ENCODE measurements around the gene MPIG6B. TPM values are rescaled to one million over a fixed set of nuclear protein-coding genes. Genes with fewer than 3 reads are reported as not detected.
A peak's percentile ranks its signal among the peaks of the same experiment; 100 is the strongest.

Gene MPIG6B
- total and polyA plus RNA-seq, 8 donors = 0.05 to 0.06 TPM; not detected in 6

DNA sequence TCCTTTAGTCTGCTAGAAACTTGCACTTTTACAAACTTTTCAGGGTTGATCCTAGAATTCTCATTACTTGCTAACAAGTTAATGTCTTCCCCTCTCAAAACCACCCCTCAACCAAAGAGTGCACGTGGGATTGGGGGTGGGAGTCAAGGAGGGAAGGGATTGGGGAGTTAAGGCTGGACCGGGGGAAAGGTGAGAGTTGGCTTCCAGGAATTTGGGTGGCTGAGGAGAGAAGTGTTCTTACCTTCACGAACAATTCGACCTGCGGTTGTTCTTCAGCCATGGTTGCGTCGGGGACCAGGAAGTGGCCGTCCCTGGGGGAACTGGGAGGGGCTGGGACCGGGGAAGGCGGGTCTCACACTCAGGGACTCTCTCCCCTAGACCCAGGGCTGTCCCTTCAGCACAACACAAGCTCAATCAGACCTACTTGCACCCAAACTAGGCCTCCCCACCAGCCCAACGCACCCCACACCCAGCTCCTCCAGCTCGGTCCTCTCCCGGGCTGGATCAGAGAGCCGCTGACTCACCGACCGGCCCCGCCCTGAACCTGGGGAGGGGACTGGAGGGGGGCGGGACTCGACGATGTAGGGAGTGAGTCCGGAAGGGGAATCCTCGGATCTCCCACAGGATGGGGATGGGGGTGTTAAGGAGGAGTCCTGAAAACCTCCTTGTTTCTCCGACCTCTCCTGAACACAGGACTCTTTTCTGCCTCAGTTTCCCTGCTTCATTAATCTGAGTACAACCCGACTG lies 13.0 kb downstream of the MPIG6B start, which contains the start of gene CLIC1:
CLIC1 (minus strand) TSS at position 510 of the 747 bp plus-strand sequence; CDS start at position 280, 230 bp downstream.
- DNase-seq (peak; percentile 77 to 92 (median 87)), ATAC-seq (peak; percentile 62 to 68 (median 66)), FAIRE-seq (no peak)
- Histone ChIP-seq H3K27ac (peak within 1 kb of the TSS; percentile 76 to 92 (median 86)), H3K9me3 (no peaks in the 10 kb centered on the region), H3K36me3 (peaks cover 0 to 21% (median 17%) of the 10 kb centered on the region in 3 donors), H3K4me3 (peak within 1 kb of the TSS; percentile 34 to 69 (median 52)), H3K27me3 (no peaks in the 10 kb centered on the region), H3K4me1 (peaks cover 22 to 33% (median 30%) of the 10 kb centered on the region in 3 donors)
- intact Hi-C loops (cut with DNase I) = no loop called here
- 0 to 1% methylated on average over 23 to 24 of the region's 24 CpGs for WGBS, 2 donors
- TF ChIP-seq, protein P1, sequence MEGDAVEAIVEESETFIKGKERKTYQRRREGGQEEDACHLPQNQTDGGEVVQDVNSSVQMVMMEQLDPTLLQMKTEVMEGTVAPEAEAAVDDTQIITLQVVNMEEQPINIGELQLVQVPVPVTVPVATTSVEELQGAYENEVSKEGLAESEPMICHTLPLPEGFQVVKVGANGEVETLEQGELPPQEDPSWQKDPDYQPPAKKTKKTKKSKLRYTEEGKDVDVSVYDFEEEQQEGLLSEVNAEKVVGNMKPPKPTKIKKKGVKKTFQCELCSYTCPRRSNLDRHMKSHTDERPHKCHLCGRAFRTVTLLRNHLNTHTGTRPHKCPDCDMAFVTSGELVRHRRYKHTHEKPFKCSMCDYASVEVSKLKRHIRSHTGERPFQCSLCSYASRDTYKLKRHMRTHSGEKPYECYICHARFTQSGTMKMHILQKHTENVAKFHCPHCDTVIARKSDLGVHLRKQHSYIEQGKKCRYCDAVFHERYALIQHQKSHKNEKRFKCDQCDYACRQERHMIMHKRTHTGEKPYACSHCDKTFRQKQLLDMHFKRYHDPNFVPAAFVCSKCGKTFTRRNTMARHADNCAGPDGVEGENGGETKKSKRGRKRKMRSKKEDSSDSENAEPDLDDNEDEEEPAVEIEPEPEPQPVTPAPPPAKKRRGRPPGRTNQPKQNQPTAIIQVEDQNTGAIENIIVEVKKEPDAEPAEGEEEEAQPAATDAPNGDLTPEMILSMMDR (IDR thresholded peaks at IDR 0.05) = no peak

DNA sequence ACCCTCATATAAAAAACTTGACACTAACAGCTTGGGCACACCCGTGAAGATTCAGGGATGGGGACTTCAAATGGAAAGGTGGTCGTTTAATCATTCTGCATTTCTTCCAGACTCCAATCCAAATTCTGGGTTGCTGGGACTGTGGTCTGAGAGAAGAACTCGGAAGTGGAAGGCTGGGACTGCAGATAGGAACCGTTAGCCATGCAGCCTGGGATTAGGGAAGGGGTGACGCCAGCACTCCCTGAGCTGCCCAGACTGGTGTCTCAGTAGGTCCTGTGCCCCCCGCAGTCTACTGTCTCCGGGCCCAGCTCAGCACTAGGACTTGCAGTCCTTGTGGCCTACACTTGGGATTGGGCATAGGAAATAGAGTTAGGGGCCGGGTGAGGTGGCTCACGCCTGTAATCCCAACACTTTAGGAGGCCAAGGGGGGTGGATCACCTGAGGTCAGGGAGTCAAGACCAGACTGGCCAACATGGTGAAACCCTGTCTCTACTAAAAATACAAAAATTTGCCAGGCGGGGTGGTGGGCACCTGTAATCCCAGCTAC lies 13.7 kb downstream of the MPIG6B start:
- peak overlapping the region in 2 of 4 donors; percentile 62 to 69 for H3K4me3 ChIP-seq
- H3K9me3 ChIP-seq = no peaks in the 10 kb centered on the region
- intact Hi-C loops (cut with DNase I) = no loop called here
- no peak for FAIRE-seq
- H3K27ac ChIP-seq = peak overlapping the region; percentile 70 to 92 (median 82)
- peak in 1 of 6 donors; percentile 45 for DNase-seq
- H3K27me3 ChIP-seq = no peaks in the 10 kb centered on the region
- peaks cover 0 to 17% (median 15%) of the 10 kb centered on the region in 3 donors for H3K36me3 ChIP-seq
- WGBS, 2 donors = 37 to 44% methylated on average over 10 of the region's 10 CpGs
- ATAC-seq = no peak
- TF ChIP-seq, protein P1 (IDR thresholded peaks at IDR 0.05) = no peak
- peaks cover 22 to 33% (median 30%) of the 10 kb centered on the region in 3 donors for H3K4me1 ChIP-seq

GRCh38 chr6:31737315-31737990 lies 14.3 kb downstream of the MPIG6B start:
- TF ChIP-seq, protein P1 (IDR thresholded peaks at IDR 0.05) = no peak
- 49 to 50% methylated on average over 7 of the region's 7 CpGs for WGBS, 2 donors
- intact Hi-C loops (cut with DNase I) = no loop called here

DNA sequence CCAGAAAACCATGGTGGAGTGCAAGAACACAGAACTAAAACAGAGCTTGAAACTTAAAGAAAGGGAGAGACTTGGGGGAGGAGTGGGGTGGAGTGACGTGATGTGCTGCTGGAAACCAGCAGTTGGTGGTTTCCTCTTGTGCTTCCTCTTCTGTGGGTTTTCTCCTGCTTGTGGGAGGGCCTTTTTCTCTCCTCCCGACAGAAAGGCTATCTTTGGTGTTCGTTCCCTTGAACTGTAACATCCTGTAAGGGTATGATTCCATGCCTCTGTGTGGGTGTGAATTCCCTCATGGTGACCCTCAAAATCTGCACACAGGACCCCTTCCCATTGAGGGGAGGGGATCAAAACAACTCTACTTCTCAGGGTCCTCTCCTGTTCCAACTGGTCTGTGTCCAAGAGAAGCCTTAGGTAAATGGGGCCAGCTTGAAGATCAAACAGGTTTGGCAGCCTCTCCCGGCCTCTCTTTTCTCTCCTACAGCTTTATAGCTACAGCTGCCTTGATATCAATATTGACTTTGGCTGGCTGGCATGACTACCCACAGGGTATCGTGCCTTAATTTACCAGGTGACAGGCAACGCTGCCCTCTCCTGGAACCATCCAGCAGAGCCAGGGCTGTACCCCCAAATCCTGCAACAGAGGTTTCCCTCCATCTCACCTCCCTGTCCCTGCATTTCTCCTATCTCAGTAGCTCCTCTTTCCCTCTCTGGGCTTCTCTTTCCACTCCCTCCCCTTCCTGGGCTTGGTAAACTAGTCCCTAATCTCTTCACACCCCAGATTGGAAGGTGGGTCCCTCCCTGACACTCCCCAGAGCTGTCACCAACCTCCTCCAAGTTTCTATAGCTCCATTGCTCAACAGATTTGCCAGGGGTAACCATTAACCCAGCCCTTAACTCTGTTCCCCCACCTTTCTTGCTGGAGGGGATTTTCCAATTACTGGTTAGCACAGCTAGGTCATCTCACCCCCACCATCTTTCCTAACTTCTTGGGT lies 15.1 kb downstream of the MPIG6B start:
- no peak overlapping the region for H3K4me3 ChIP-seq
- intact Hi-C loops (cut with DNase I) = no loop called here
- WGBS, 2 donors = 2 to 6% methylated on average over 6 of the region's 6 CpGs
- no peaks in the 10 kb centered on the region for H3K9me3 ChIP-seq
- H3K4me1 ChIP-seq = peaks cover 22 to 33% (median 30%) of the 10 kb centered on the region in 3 donors
- no peak for FAIRE-seq
- H3K36me3 ChIP-seq = peaks cover 0 to 4% (median 2%) of the 10 kb centered on the region in 3 donors
- ATAC-seq = peak in 3 of 4 donors; percentile 29 to 38 (median 30)
- H3K27ac ChIP-seq = peak overlapping the region; percentile 58 to 92 (median 86)
- no peaks in the 10 kb centered on the region for H3K27me3 ChIP-seq
- TF ChIP-seq, protein P1 (IDR thresholded peaks at IDR 0.05) = no peak
- DNase-seq = peak in 4 of 6 donors; percentile 52 to 80 (median 55)

More at GRCh38 chr6:31737315-31737990, 14.3 kb downstream of the MPIG6B start:
- FAIRE-seq = no peak
- peaks cover 0 to 11% (median 10%) of the 10 kb centered on the region in 3 donors for H3K36me3 ChIP-seq
- DNase-seq = no peak
- no peak for ATAC-seq
- no peaks in the 10 kb centered on the region for H3K9me3 ChIP-seq
- peak overlapping the region; percentile 58 to 92 (median 86) for H3K27ac ChIP-seq
- peak overlapping the region in 1 of 4 donors; percentile 62 for H3K4me3 ChIP-seq
- no peaks in the 10 kb centered on the region for H3K27me3 ChIP-seq
- H3K4me1 ChIP-seq = peaks cover 22 to 33% (median 30%) of the 10 kb centered on the region in 3 donors
